ENCODE measurements around the gene TGFBR3L.
"Not testable (repeated sequence)": the region's sequence is repeated elsewhere in the genome, so short reads cannot be mapped to it uniquely, and the experiment has no call there.

The TGFBR3L gene

GRCh38 chr19:7885818-7886217, 28.8 kb upstream of the TGFBR3L start:
- H3K36me3 ChIP-seq (ENCODE audit: control insufficient read depth, insufficient read depth, low read length), result no peaks in the 10 kb centered on the region
- no peak for DNase-seq (ENCODE audit: extremely low read depth, insufficient read length)
- no peak overlapping the region for H3K4me3 ChIP-seq (replicated peaks; ENCODE audit: low read depth, low read length)
- no peak for TF ChIP-seq CTCF (IDR thresholded peaks at IDR 0.05; ENCODE audit: insufficient read depth, low read length, poor library complexity, severe bottlenecking)
- H3K27me3 ChIP-seq (replicated peaks; ENCODE audit: control insufficient read depth, insufficient read depth, low read length), result no peaks in the 10 kb centered on the region

DNA sequence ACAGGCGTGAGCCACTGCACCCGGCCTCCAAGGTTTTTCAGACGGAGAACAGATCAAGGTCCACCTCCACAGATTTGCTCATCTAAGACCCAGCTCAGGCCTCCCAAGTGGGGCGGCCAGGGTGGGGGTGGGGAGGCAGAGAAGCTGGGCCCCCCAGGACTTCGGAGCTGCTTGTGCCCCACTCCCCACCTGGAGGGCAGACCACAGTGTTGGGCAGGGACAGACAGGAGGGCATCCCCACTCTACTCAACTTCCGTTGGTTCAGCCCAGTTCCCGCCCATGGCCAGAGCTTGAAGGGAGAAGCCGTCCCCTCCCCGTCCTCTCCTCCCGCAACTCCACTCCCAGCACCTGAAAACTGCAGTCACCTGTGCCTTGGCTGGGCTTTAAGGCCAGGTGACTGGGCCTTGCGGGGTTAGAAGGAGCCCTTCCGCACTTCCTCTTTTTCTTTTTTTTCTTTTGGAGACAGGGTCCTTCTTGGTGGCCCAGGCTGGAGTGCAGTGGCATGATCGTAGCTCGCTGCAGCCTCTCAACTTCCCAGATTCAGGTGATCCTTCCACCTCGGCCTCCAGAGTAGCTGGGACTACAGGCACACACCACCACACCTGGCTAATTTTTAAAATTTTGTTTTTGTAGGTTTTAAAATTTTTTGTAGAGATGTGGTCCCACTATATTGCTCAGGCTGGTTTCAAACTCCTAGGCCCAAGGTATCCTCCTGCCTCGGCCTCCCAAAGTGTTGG, 27.1 kb upstream of the TGFBR3L start:
- Histone ChIP-seq H3K4me3 (replicated peaks; ENCODE audit: low read depth, low read length) (no peak overlapping the region), H3K36me3 (ENCODE audit: control insufficient read depth, insufficient read depth, low read length) (no peaks in the 10 kb centered on the region), H3K27me3 (replicated peaks; ENCODE audit: control insufficient read depth, insufficient read depth, low read length) (no peaks in the 10 kb centered on the region)
- no peak for TF ChIP-seq CTCF (IDR thresholded peaks at IDR 0.05; ENCODE audit: insufficient read depth, low read length, poor library complexity, severe bottlenecking)
- DNase-seq (ENCODE audit: extremely low read depth, insufficient read length), result no peak

GRCh38 chr19:7888145-7888825, 26.3 kb upstream of the TGFBR3L start, which contains the start of gene LRRC8E:
Gene LRRC8E (plus strand): TSS chr19:7888510. CDS start chr19:7895604, 7,094 bp downstream.
- Histone ChIP-seq H3K27me3 (replicated peaks; ENCODE audit: control insufficient read depth, insufficient read depth, low read length) (no peaks in the 10 kb centered on the region), H3K4me3 (replicated peaks; ENCODE audit: low read depth, low read length) (no peak within 1 kb of the TSS), H3K36me3 (ENCODE audit: control insufficient read depth, insufficient read depth, low read length) (no peaks in the 10 kb centered on the region)
- TF ChIP-seq CTCF (IDR thresholded peaks at IDR 0.05; ENCODE audit: insufficient read depth, low read length, poor library complexity, severe bottlenecking), result no peak
- no peak for DNase-seq (ENCODE audit: extremely low read depth, insufficient read length)

DNA sequence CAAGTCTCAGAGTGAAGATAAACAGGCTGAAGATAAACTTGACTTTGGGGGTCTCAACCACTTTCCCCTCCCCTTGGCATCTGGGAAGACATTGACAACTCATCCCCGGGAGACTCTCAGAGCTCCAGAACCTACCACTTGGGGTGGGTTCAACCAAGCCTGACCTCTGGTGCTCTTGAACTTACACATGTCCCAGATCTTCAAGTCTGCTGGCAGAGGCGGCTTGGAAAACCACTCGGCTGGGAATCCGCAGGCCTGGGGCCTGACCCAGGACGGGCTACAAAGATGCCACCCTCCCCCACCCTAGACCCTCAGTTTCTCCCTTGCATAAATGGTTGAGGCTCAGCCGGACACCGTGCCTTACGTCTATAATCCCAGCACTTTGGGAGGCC, 25.8 kb upstream of the TGFBR3L start:
- Histone ChIP-seq H3K4me3 (replicated peaks; ENCODE audit: low read depth, low read length) (no peak overlapping the region), H3K36me3 (ENCODE audit: control insufficient read depth, insufficient read depth, low read length) (no peaks in the 10 kb centered on the region), H3K27me3 (replicated peaks; ENCODE audit: control insufficient read depth, insufficient read depth, low read length) (no peaks in the 10 kb centered on the region)
- TF ChIP-seq CTCF (IDR thresholded peaks at IDR 0.05; ENCODE audit: insufficient read depth, low read length, poor library complexity, severe bottlenecking), result no peak
- DNase-seq (ENCODE audit: extremely low read depth, insufficient read length), result no peak

DNA sequence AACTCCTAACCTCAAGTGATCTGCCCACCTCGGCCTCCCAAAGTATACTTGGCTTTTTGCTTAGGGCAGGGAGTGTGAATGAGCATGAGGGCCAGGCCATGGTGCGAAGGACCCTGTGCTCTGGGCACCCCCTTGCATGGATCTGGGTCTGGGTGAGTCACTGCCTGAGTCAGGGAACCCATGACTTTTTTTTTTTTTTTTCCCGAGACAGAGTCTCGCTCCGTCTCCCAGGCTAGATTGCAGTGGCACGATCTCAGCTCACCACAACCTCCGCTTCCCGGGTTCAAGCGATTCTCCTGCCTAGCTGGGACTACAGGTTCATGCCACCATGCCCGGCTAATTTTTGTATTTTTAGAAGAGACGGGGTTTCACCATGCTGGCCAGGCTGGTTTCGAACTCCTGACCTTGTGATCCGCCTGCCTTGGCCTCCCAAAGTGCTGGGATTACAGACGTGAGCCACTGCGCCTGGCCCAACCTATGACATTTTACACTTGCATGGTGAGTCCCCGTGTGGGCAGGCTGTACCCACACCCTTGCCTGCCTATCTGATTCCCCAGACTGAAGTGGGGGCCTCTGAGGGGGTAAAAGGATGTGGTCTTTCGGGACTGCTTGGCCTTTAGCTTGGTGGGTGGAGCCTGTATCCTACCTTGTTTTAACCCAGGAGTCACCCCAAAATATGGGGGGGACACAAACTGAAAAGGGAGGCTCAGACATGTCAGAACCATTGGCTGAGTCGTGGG, 21.1 kb upstream of the TGFBR3L start:
- not testable (repeated sequence) for DNase-seq (ENCODE audit: extremely low read depth, insufficient read length); H3K4me3 ChIP-seq (replicated peaks; ENCODE audit: low read depth, low read length); H3K36me3 ChIP-seq (ENCODE audit: control insufficient read depth, insufficient read depth, low read length)

More for the DNA sequence above, 21.1 kb upstream of the TGFBR3L start:
- H3K27me3 ChIP-seq (replicated peaks; ENCODE audit: control insufficient read depth, insufficient read depth, low read length), result not testable (repeated sequence)

Data from GM06990 (cell line).